Sigmoid colon (tissue), 4 donors: ENCODE results near the gene RUSF1.
A peak's percentile ranks its signal among the peaks of the same experiment; 100 is the strongest.

ENCODE experiments used
- CTCF ChIP-seq, 4 experiments: fragments of 450-650 bp in 3 of 4; fragments of 200-600 bp in 1 of 4; IDR thresholded peaks; one replicate each; pipeline ENCODE4 v1.5.1; 2016 to 2019; ENCODE audit warnings: antibody characterized with exemption in 4 of 4, mild to moderate bottlenecking in 3 of 4, moderate library complexity in 2 of 4
- EP300 ChIP-seq, 4 donors: sonication (generic); formaldehyde crosslinking; IDR thresholded peaks; one replicate each; pipeline ENCODE4 v1.6.1; 2017; ENCODE audit warnings: antibody characterized with exemption in 4 of 4
- POLR2A ChIP-seq, 2 donors: fragments of 450-650 bp; IDR thresholded peaks; one replicate each; pipeline ENCODE4 v1.6.1; 2016; ENCODE audit warnings: antibody characterized with exemption in 2 of 2, mild to moderate bottlenecking in 2 of 2, moderate library complexity in 2 of 2
- POLR2AphosphoS5 ChIP-seq, 4 donors: sonication (generic); formaldehyde crosslinking; IDR thresholded peaks; one replicate each; pipeline ENCODE4 v1.6.1; 2017; ENCODE audit warnings: antibody characterized with exemption in 4 of 4

- TF ChIP-seq POLR2A (IDR thresholded peaks at IDR 0.05) = no peak
- TF ChIP-seq EP300 (IDR thresholded peaks at IDR 0.05) = no peak
- no peak for TF ChIP-seq CTCF (IDR thresholded peaks at IDR 0.05)
- peak in 1 of 4 donors; percentile 6 for TF ChIP-seq POLR2AphosphoS5 (IDR thresholded peaks at IDR 0.05)
These were observed 55.5 kb downstream of the RUSF1 start for GRCh38 chr16:31452631-31453106.
